ENCODE results near the gene SYCE3.

SYCE3 gene

GRCh38 chr22:50585781-50586180 is 23.1 kb upstream of the SYCE3 start:
- H3K9me3 ChIP-seq (ENCODE audit: low read length): peaks cover 3% of the 10 kb centered on the region
- peaks cover 6% of the 10 kb centered on the region for H3K36me3 ChIP-seq (ENCODE audit: insufficient read depth, low read length)
- no peak overlapping the region for H3K4me3 ChIP-seq (ENCODE audit: low read length)
- no peaks in the 10 kb centered on the region for H3K27me3 ChIP-seq (ENCODE audit: insufficient read depth, low read length)
- H3K4me1 ChIP-seq (ENCODE audit: insufficient read depth, low read length): peaks cover 13% of the 10 kb centered on the region
- H2AFZ ChIP-seq (ENCODE audit: low read depth, low read length): no peak overlapping the region

- Histone ChIP-seq H2AFZ (ENCODE audit: low read depth, low read length) (no peak overlapping the region), H3K4me3 (ENCODE audit: low read length) (no peak overlapping the region), H3K9me3 (ENCODE audit: low read length) (peaks cover 3% of the 10 kb centered on the region), H3K27me3 (ENCODE audit: insufficient read depth, low read length) (no peaks in the 10 kb centered on the region), H3K36me3 (ENCODE audit: insufficient read depth, low read length) (peaks cover 9% of the 10 kb centered on the region), H3K4me1 (ENCODE audit: insufficient read depth, low read length) (peaks cover 13% of the 10 kb centered on the region)
These were observed 22.5 kb upstream of the SYCE3 start for GRCh38 chr22:50585238-50585637.

GRCh38 chr22:50584106-50585096 is 21.7 kb upstream of the SYCE3 start:
- peaks cover 18% of the 10 kb centered on the region for H3K36me3 ChIP-seq (ENCODE audit: insufficient read depth, low read length)
- H3K9me3 ChIP-seq (ENCODE audit: low read length): peaks cover 3% of the 10 kb centered on the region
- no peak overlapping the region for H2AFZ ChIP-seq (ENCODE audit: low read depth, low read length)
- no peak overlapping the region for H3K4me3 ChIP-seq (ENCODE audit: low read length)
- H3K4me1 ChIP-seq (ENCODE audit: insufficient read depth, low read length): peaks cover 13% of the 10 kb centered on the region
- H3K27me3 ChIP-seq (ENCODE audit: insufficient read depth, low read length): no peaks in the 10 kb centered on the region

- peaks cover 27% of the 10 kb centered on the region for H3K36me3 ChIP-seq (ENCODE audit: insufficient read depth, low read length)
- peak overlapping the region; percentile 86 for H3K4me3 ChIP-seq (ENCODE audit: low read length)
- H2AFZ ChIP-seq (ENCODE audit: low read depth, low read length): peak overlapping the region; percentile 58
- H3K4me1 ChIP-seq (ENCODE audit: insufficient read depth, low read length): peaks cover 13% of the 10 kb centered on the region
- H3K9me3 ChIP-seq (ENCODE audit: low read length): no peaks in the 10 kb centered on the region
- H3K27me3 ChIP-seq (ENCODE audit: insufficient read depth, low read length): no peaks in the 10 kb centered on the region
These were observed 20.7 kb upstream of the SYCE3 start for GRCh38 chr22:50583294-50583861.

- H3K4me3 ChIP-seq (ENCODE audit: low read length): peak within 1 kb of the TSS; percentile 86
These were observed 20.0 kb upstream of the SYCE3 start, which contains the start of gene CHKB for GRCh38 chr22:50582493-50583293. CHKB (minus strand) TSS chr22:50582849; CDS start chr22:50582781, 68 bp downstream.

GRCh38 chr22:50581950-50582492 is 19.3 kb upstream of the SYCE3 start:
- peaks cover 28% of the 10 kb centered on the region for H3K36me3 ChIP-seq (ENCODE audit: insufficient read depth, low read length)
- H3K4me3 ChIP-seq (ENCODE audit: low read length): peak overlapping the region; percentile 86
- H3K27me3 ChIP-seq (ENCODE audit: insufficient read depth, low read length): no peaks in the 10 kb centered on the region
- H3K9me3 ChIP-seq (ENCODE audit: low read length): no peaks in the 10 kb centered on the region
- peaks cover 13% of the 10 kb centered on the region for H3K4me1 ChIP-seq (ENCODE audit: insufficient read depth, low read length)
- peak overlapping the region; percentile 82 for H2AFZ ChIP-seq (ENCODE audit: low read depth, low read length)

More at GRCh38 chr22:50582493-50583293, 20.0 kb upstream of the SYCE3 start, which contains the start of gene CHKB:
- H2AFZ ChIP-seq (ENCODE audit: low read depth, low read length): peak within 1 kb of the TSS; percentile 82
- no peaks in the 10 kb centered on the region for H3K27me3 ChIP-seq (ENCODE audit: insufficient read depth, low read length)
- H3K9me3 ChIP-seq (ENCODE audit: low read length): no peaks in the 10 kb centered on the region
- H3K4me1 ChIP-seq (ENCODE audit: insufficient read depth, low read length): peaks cover 13% of the 10 kb centered on the region
- peaks cover 28% of the 10 kb centered on the region for H3K36me3 ChIP-seq (ENCODE audit: insufficient read depth, low read length)

GRCh38 chr22:50581031-50581949 is 18.6 kb upstream of the SYCE3 start:
- Histone ChIP-seq H2AFZ (ENCODE audit: low read depth, low read length) (no peak overlapping the region), H3K4me1 (ENCODE audit: insufficient read depth, low read length) (peaks cover 13% of the 10 kb centered on the region), H3K9me3 (ENCODE audit: low read length) (no peaks in the 10 kb centered on the region), H3K27me3 (ENCODE audit: insufficient read depth, low read length) (no peaks in the 10 kb centered on the region), H3K4me3 (ENCODE audit: low read length) (peak overlapping the region; percentile 86), H3K36me3 (ENCODE audit: insufficient read depth, low read length) (peaks cover 28% of the 10 kb centered on the region)

GRCh38 chr22:50579752-50580151 is 17.0 kb upstream of the SYCE3 start:
- H3K27me3 ChIP-seq (ENCODE audit: insufficient read depth, low read length): no peaks in the 10 kb centered on the region
- no peak overlapping the region for H3K4me3 ChIP-seq (ENCODE audit: low read length)
- no peaks in the 10 kb centered on the region for H3K9me3 ChIP-seq (ENCODE audit: low read length)
- peaks cover 34% of the 10 kb centered on the region for H3K36me3 ChIP-seq (ENCODE audit: insufficient read depth, low read length)
- H3K4me1 ChIP-seq (ENCODE audit: insufficient read depth, low read length): peaks cover 13% of the 10 kb centered on the region
- no peak overlapping the region for H2AFZ ChIP-seq (ENCODE audit: low read depth, low read length)

- no peaks in the 10 kb centered on the region for H3K9me3 ChIP-seq (ENCODE audit: low read length)
- H2AFZ ChIP-seq (ENCODE audit: low read depth, low read length): no peak overlapping the region
- H3K4me1 ChIP-seq (ENCODE audit: insufficient read depth, low read length): peaks cover 13% of the 10 kb centered on the region
- no peak overlapping the region for H3K4me3 ChIP-seq (ENCODE audit: low read length)
- peaks cover 34% of the 10 kb centered on the region for H3K36me3 ChIP-seq (ENCODE audit: insufficient read depth, low read length)
- H3K27me3 ChIP-seq (ENCODE audit: insufficient read depth, low read length): no peaks in the 10 kb centered on the region
These were observed 16.1 kb upstream of the SYCE3 start for GRCh38 chr22:50578776-50579310.

GRCh38 chr22:50577987-50578775 is 15.5 kb upstream of the SYCE3 start, which contains the start of gene CPT1B:
CPT1B (minus strand) TSS chr22:50578427; CDS start chr22:50577915, 512 bp downstream.
- H3K9me3 ChIP-seq (ENCODE audit: low read length): no peaks in the 10 kb centered on the region
- no peaks in the 10 kb centered on the region for H3K27me3 ChIP-seq (ENCODE audit: insufficient read depth, low read length)
- H3K36me3 ChIP-seq (ENCODE audit: insufficient read depth, low read length): peaks cover 36% of the 10 kb centered on the region
- H2AFZ ChIP-seq (ENCODE audit: low read depth, low read length): no peak within 1 kb of the TSS
- peaks cover 8% of the 10 kb centered on the region for H3K4me1 ChIP-seq (ENCODE audit: insufficient read depth, low read length)
- no peak within 1 kb of the TSS for H3K4me3 ChIP-seq (ENCODE audit: low read length)

- Histone ChIP-seq H2AFZ (ENCODE audit: low read depth, low read length) (no peak overlapping the region), H3K36me3 (ENCODE audit: insufficient read depth, low read length) (peaks cover 41% of the 10 kb centered on the region), H3K27me3 (ENCODE audit: insufficient read depth, low read length) (no peaks in the 10 kb centered on the region), H3K4me3 (ENCODE audit: low read length) (no peak overlapping the region), H3K9me3 (ENCODE audit: low read length) (no peaks in the 10 kb centered on the region), H3K4me1 (ENCODE audit: insufficient read depth, low read length) (peaks cover 8% of the 10 kb centered on the region)
These were observed 14.9 kb upstream of the SYCE3 start for GRCh38 chr22:50577697-50577986.
